Smooth muscle cell (in vitro differentiated cells): ENCODE results near the gene MRPL12. TPM values are rescaled to one million over a fixed set of nuclear protein-coding genes. Genes with fewer than 3 reads are reported as not detected.
A peak's percentile ranks its signal among the peaks of the same experiment; 100 is the strongest.

Experiments used
- DNase-seq: peaks from one replicate; lab custom pipeline; 2025; ENCODE audit not compliant: unreplicated experiment; lab: John Stamatoyannopoulos, UW
- H2AFZ ChIP-seq: fragments of 200-600 bp; sonication (generic); 2 replicates; pipeline ENCODE4 v1.6.0; 2016; ENCODE audit warnings: antibody characterized with exemption, low read depth, mild to moderate bottlenecking
- H3F3A ChIP-seq: fragments of 200-600 bp; sonication (generic); 2 replicates; pipeline ENCODE4 v1.6.0; 2017; ENCODE audit warnings: antibody characterized with exemption, low read depth
- H3K27ac ChIP-seq: fragments of 200-600 bp; sonication (generic); 2 replicates; pipeline ENCODE4 v1.5.1; 2016; ENCODE audit warnings: low read depth, mild to moderate bottlenecking
- H3K27me3 ChIP-seq: fragments of 200-600 bp; sonication (generic); 2 replicates; pipeline ENCODE4 v1.6.1; 2016; ENCODE audit warnings: low read depth, mild to moderate bottlenecking
- H3K36me3 ChIP-seq: fragments of 200-600 bp; sonication (generic); 2 replicates; pipeline ENCODE4 v1.5.1; 2016; ENCODE audit warnings: low read depth
- H3K4me1 ChIP-seq: fragments of 200-600 bp; sonication (generic); 2 replicates; pipeline ENCODE4 v1.5.1; 2016; ENCODE audit warnings: low read depth
- H3K4me2 ChIP-seq: fragments of 200-600 bp; sonication (generic); 2 replicates; pipeline ENCODE4 v1.6.0; 2016; ENCODE audit warnings: mild to moderate bottlenecking
- H3K4me3 ChIP-seq: fragments of 200-600 bp; sonication (generic); 2 replicates; pipeline ENCODE4 v1.5.1; 2016; ENCODE audit warnings: mild to moderate bottlenecking
- H3K79me2 ChIP-seq: fragments of 200-600 bp; sonication (generic); 2 replicates; pipeline ENCODE4 v1.6.0; 2016; ENCODE audit warnings: low read depth, mild to moderate bottlenecking
- H3K9ac ChIP-seq: fragments of 200-600 bp; sonication (generic); 2 replicates; pipeline ENCODE4 v1.6.0; 2016; ENCODE audit warnings: low read depth
- H3K9me3 ChIP-seq: fragments of 200-600 bp; sonication (generic); replicated peaks from 2 replicates; pipeline ENCODE4 v1.5.1; 2016; ENCODE audit warnings: low read depth
- H4K20me1 ChIP-seq: fragments of 200-600 bp; sonication (generic); 2 replicates; pipeline ENCODE4 v1.6.0; 2016; ENCODE audit warnings: low read depth
- WGBS: methylation state at CpG from one replicate; pipeline ENCODE4 v1.1.7; 2016; ENCODE audit warnings: low lambda C conversion rate; 5-methylcytosine and 5-hydroxymethylcytosine counted together
- polyA plus RNA-seq: library from polyadenylated mRNA; unstranded; fragments of >200 nt; fragmentation: Nextera tagmentation; extraction: Ambion mirVana; gene quantifications from 2 replicates; pipeline ENCODE4 v1.2.1, GENCODE V29; 2016
- total RNA-seq: library from RNA; depleted of rRNA; stranded (reverse); fragments of >200 nt; gene quantifications from 2 replicates; pipeline ENCODE4 v1.2.3, GENCODE V29; 2014
- TF ChIP-seq, protein P1 (sequence below): fragments of 200-600 bp; sonication (generic); IDR thresholded peaks from 2 replicates; pipeline ENCODE4 v1.5.1; 2017; ENCODE audit warnings: borderline replicate concordance, mild to moderate bottlenecking, antibody characterized with exemption; ENCODE audit not compliant: insufficient read depth, poor library complexity, severe bottlenecking

MRPL12 gene
- total and polyA plus RNA-seq, 2 experiments from 2014 or later = 22.2 to 83.6 TPM

GRCh38 chr17:81733507-81734404 is 30.6 kb downstream of the MRPL12 start:
- DNase-seq = peak; percentile 32

GRCh38 chr17:81734405-81735263 is 31.5 kb downstream of the MRPL12 start:
- no peak overlapping the region for H3K4me2 ChIP-seq
- no peak overlapping the region for H3K9ac ChIP-seq
- H3K36me3 ChIP-seq = no peaks in the 10 kb centered on the region
- 93% methylated on average over 34 of the region's 35 CpGs for WGBS
- TF ChIP-seq, protein P1, sequence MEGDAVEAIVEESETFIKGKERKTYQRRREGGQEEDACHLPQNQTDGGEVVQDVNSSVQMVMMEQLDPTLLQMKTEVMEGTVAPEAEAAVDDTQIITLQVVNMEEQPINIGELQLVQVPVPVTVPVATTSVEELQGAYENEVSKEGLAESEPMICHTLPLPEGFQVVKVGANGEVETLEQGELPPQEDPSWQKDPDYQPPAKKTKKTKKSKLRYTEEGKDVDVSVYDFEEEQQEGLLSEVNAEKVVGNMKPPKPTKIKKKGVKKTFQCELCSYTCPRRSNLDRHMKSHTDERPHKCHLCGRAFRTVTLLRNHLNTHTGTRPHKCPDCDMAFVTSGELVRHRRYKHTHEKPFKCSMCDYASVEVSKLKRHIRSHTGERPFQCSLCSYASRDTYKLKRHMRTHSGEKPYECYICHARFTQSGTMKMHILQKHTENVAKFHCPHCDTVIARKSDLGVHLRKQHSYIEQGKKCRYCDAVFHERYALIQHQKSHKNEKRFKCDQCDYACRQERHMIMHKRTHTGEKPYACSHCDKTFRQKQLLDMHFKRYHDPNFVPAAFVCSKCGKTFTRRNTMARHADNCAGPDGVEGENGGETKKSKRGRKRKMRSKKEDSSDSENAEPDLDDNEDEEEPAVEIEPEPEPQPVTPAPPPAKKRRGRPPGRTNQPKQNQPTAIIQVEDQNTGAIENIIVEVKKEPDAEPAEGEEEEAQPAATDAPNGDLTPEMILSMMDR = no peak
- H3K27me3 ChIP-seq = no peaks in the 10 kb centered on the region
- H3K27ac ChIP-seq = no peak overlapping the region
- no peaks in the 10 kb centered on the region for H3K4me1 ChIP-seq
- no peaks in the 10 kb centered on the region for H3K9me3 ChIP-seq
- H3K79me2 ChIP-seq = no peaks in the 10 kb centered on the region
- H4K20me1 ChIP-seq = no peaks in the 10 kb centered on the region
- DNase-seq = no peak
- peaks cover 5% of the 10 kb centered on the region for H3F3A ChIP-seq
- H3K4me3 ChIP-seq = no peak overlapping the region
- no peak overlapping the region for H2AFZ ChIP-seq

More at GRCh38 chr17:81733507-81734404, 30.6 kb downstream of the MRPL12 start:
- Histone ChIP-seq H3K4me1 (no peaks in the 10 kb centered on the region), H3K36me3 (no peaks in the 10 kb centered on the region), H4K20me1 (no peaks in the 10 kb centered on the region), H3K4me3 (no peak overlapping the region), H3K27ac (no peak overlapping the region), H3K79me2 (no peaks in the 10 kb centered on the region), H3K4me2 (no peak overlapping the region), H2AFZ (no peak overlapping the region), H3K9me3 (no peaks in the 10 kb centered on the region), H3K27me3 (no peaks in the 10 kb centered on the region), H3F3A (peaks cover 5% of the 10 kb centered on the region), H3K9ac (no peak overlapping the region)
- WGBS = 55% methylated on average over 32 of the region's 32 CpGs
- TF ChIP-seq, protein P1 = peak; percentile 60

- Histone ChIP-seq H3K9ac (no peak overlapping the region), H3F3A (peaks cover 5% of the 10 kb centered on the region), H3K4me1 (no peaks in the 10 kb centered on the region), H3K9me3 (no peaks in the 10 kb centered on the region), H3K36me3 (no peaks in the 10 kb centered on the region), H3K27me3 (no peaks in the 10 kb centered on the region), H3K4me3 (no peak overlapping the region), H3K27ac (no peak overlapping the region), H2AFZ (no peak overlapping the region), H3K79me2 (no peaks in the 10 kb centered on the region), H4K20me1 (no peaks in the 10 kb centered on the region), H3K4me2 (no peak overlapping the region)
- no peak for DNase-seq
- WGBS = 69% methylated on average over 28 of the region's 30 CpGs
- TF ChIP-seq, protein P1 = no peak
Measured at GRCh38 chr17:81735264-81736102, 32.3 kb downstream of the MRPL12 start.
